ENCODE measurements around the gene KCNJ2.

The KCNJ2 gene

GRCh38 chr17:70172449-70172848, 3.1 kb downstream of the KCNJ2 start:
- H3K79me2 ChIP-seq (ENCODE audit: insufficient read depth, low read length): no peaks in the 10 kb centered on the region
- no peak overlapping the region for H2AFZ ChIP-seq (ENCODE audit: low read depth, low read length)
- ATAC-seq (ENCODE audit: insufficient read depth, low read depth): no peak
- no peak overlapping the region for H3K9ac ChIP-seq (ENCODE audit: low read depth, low read length)
- no peaks in the 10 kb centered on the region for H3K27me3 ChIP-seq (ENCODE audit: insufficient read depth, low read length, poor library complexity)
- TF ChIP-seq, protein P1, sequence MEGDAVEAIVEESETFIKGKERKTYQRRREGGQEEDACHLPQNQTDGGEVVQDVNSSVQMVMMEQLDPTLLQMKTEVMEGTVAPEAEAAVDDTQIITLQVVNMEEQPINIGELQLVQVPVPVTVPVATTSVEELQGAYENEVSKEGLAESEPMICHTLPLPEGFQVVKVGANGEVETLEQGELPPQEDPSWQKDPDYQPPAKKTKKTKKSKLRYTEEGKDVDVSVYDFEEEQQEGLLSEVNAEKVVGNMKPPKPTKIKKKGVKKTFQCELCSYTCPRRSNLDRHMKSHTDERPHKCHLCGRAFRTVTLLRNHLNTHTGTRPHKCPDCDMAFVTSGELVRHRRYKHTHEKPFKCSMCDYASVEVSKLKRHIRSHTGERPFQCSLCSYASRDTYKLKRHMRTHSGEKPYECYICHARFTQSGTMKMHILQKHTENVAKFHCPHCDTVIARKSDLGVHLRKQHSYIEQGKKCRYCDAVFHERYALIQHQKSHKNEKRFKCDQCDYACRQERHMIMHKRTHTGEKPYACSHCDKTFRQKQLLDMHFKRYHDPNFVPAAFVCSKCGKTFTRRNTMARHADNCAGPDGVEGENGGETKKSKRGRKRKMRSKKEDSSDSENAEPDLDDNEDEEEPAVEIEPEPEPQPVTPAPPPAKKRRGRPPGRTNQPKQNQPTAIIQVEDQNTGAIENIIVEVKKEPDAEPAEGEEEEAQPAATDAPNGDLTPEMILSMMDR (IDR thresholded peaks at IDR 0.05; ENCODE audit: borderline replicate concordance, extremely low read depth, low read length, poor library complexity, severe bottlenecking): no peak
- no peak for TF ChIP-seq EZH2 (IDR thresholded peaks at IDR 0.05; ENCODE audit: borderline replicate concordance, low read depth, low read length, severe bottlenecking)
- H3K4me2 ChIP-seq (ENCODE audit: insufficient read depth, low read length): no peak overlapping the region
- H3K9me3 ChIP-seq (ENCODE audit: insufficient read depth, low read length, severe bottlenecking): no peaks in the 10 kb centered on the region
- no peak overlapping the region for H3K4me3 ChIP-seq (ENCODE audit: low read depth in 1 of 2, low read length in 2 of 2)
- no peaks in the 10 kb centered on the region for H3K4me1 ChIP-seq (ENCODE audit: insufficient read depth, low read length)
- DNase-seq: no peak
- H3K27ac ChIP-seq (ENCODE audit: low read length): no peak overlapping the region
- no peaks in the 10 kb centered on the region for H4K20me1 ChIP-seq (ENCODE audit: insufficient read depth, low read length)
- H3K36me3 ChIP-seq (ENCODE audit: insufficient read depth, low read length): no peaks in the 10 kb centered on the region

DNA sequence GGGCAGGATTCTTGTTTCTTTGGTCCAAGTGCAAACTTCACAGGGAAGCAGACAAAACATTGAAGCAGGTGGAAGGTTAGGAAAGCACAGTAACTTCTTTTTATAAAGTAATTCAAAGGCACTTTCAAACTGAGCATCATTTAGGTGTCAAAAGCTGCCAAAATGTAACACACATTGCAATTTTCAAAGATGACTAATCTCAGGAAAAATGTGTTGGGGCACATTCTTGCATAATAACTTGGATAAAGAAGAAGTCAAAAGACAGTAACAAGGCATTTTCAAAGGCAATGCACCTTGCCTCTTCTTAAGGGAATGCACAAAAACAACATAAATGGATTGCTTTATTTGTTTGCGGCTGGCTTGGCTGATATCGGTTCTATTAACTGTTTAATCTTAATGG, 3.6 kb downstream of the KCNJ2 start:
- no peaks in the 10 kb centered on the region for H3K36me3 ChIP-seq (ENCODE audit: insufficient read depth, low read length)
- H3K79me2 ChIP-seq (ENCODE audit: insufficient read depth, low read length): no peaks in the 10 kb centered on the region
- H3K9ac ChIP-seq (ENCODE audit: low read depth, low read length): no peak overlapping the region
- H3K4me1 ChIP-seq (ENCODE audit: insufficient read depth, low read length): no peaks in the 10 kb centered on the region
- no peak overlapping the region for H3K4me2 ChIP-seq (ENCODE audit: insufficient read depth, low read length)
- ATAC-seq (ENCODE audit: insufficient read depth, low read depth) (no peak), DNase-seq (no peak)
- no peak overlapping the region for H3K27ac ChIP-seq (ENCODE audit: low read length)
- TF ChIP-seq EZH2 (IDR thresholded peaks at IDR 0.05; ENCODE audit: borderline replicate concordance, low read depth, low read length, severe bottlenecking): no peak
- TF ChIP-seq, protein P1 (IDR thresholded peaks at IDR 0.05; ENCODE audit: borderline replicate concordance, extremely low read depth, low read length, poor library complexity, severe bottlenecking): no peak
- no peak overlapping the region for H3K4me3 ChIP-seq (ENCODE audit: low read depth in 1 of 2, low read length in 2 of 2)
- no peak overlapping the region for H2AFZ ChIP-seq (ENCODE audit: low read depth, low read length)
- no peaks in the 10 kb centered on the region for H3K9me3 ChIP-seq (ENCODE audit: insufficient read depth, low read length, severe bottlenecking)
- H3K27me3 ChIP-seq (ENCODE audit: insufficient read depth, low read length, poor library complexity): no peaks in the 10 kb centered on the region
- no peaks in the 10 kb centered on the region for H4K20me1 ChIP-seq (ENCODE audit: insufficient read depth, low read length)

DNA sequence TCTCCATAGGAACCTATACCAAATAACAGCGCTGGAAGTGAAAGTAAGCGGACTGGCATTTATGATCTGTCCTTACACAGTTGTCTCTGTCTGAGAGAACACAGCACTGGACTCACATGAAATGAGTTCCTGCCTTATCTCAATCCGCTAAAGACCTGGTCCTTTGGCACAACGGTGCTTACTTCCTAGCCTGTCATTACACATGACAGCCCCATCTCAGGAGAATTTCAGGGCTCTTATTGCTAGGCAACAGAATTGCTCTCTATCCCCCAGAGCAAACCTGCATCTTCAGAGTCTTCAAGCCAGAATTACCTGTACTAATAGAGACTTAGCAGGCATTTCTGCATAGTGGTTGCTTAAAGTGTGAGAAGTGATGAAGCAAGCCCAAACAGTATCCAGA, 4.3 kb downstream of the KCNJ2 start:
- Histone ChIP-seq H3K4me3 (ENCODE audit: low read depth in 1 of 2, low read length in 2 of 2) (no peak overlapping the region), H3K4me2 (ENCODE audit: insufficient read depth, low read length) (no peak overlapping the region), H3K9me3 (ENCODE audit: insufficient read depth, low read length, severe bottlenecking) (no peaks in the 10 kb centered on the region), H3K9ac (ENCODE audit: low read depth, low read length) (no peak overlapping the region), H3K36me3 (ENCODE audit: insufficient read depth, low read length) (no peaks in the 10 kb centered on the region), H2AFZ (ENCODE audit: low read depth, low read length) (no peak overlapping the region), H3K4me1 (ENCODE audit: insufficient read depth, low read length) (no peaks in the 10 kb centered on the region), H3K79me2 (ENCODE audit: insufficient read depth, low read length) (no peaks in the 10 kb centered on the region), H4K20me1 (ENCODE audit: insufficient read depth, low read length) (no peaks in the 10 kb centered on the region), H3K27me3 (ENCODE audit: insufficient read depth, low read length, poor library complexity) (no peaks in the 10 kb centered on the region), H3K27ac (ENCODE audit: low read length) (no peak overlapping the region)
- DNase-seq (no peak), ATAC-seq (ENCODE audit: insufficient read depth, low read depth) (no peak)
- no peak for TF ChIP-seq EZH2 (IDR thresholded peaks at IDR 0.05; ENCODE audit: borderline replicate concordance, low read depth, low read length, severe bottlenecking)
- TF ChIP-seq, protein P1 (IDR thresholded peaks at IDR 0.05; ENCODE audit: borderline replicate concordance, extremely low read depth, low read length, poor library complexity, severe bottlenecking): no peak

DNA sequence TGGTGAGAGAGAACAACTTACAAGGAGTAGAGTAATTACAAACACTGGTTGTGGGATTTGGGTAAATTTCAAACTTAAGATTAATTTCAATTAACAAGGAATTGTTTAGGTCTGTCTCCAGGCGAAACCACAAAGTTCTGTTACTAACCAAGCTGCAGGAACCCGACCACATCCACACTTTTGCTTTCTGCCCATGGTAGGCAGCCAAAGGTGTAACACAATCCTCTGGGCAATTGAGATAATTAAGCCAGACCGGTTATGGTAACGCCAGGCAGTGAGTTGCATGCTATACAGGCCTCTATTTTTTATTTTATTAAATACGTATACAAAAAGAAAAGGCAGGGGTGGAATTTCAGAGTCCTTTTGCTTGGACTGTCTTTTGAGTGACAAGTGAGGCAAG, 12.0 kb downstream of the KCNJ2 start:
- no peaks in the 10 kb centered on the region for H4K20me1 ChIP-seq (ENCODE audit: insufficient read depth, low read length)

More for the DNA sequence above, 12.0 kb downstream of the KCNJ2 start:
- Histone ChIP-seq H3K4me3 (ENCODE audit: low read depth in 1 of 2, low read length in 2 of 2) (no peak overlapping the region), H3K4me1 (ENCODE audit: insufficient read depth, low read length) (no peaks in the 10 kb centered on the region), H3K9me3 (ENCODE audit: insufficient read depth, low read length, severe bottlenecking) (no peaks in the 10 kb centered on the region), H3K27me3 (ENCODE audit: insufficient read depth, low read length, poor library complexity) (no peaks in the 10 kb centered on the region), H2AFZ (ENCODE audit: low read depth, low read length) (no peak overlapping the region), H3K36me3 (ENCODE audit: insufficient read depth, low read length) (no peaks in the 10 kb centered on the region), H3K27ac (ENCODE audit: low read length) (no peak overlapping the region), H3K79me2 (ENCODE audit: insufficient read depth, low read length) (no peaks in the 10 kb centered on the region), H3K9ac (ENCODE audit: low read depth, low read length) (no peak overlapping the region), H3K4me2 (ENCODE audit: insufficient read depth, low read length) (no peak overlapping the region)
- DNase-seq (no peak), ATAC-seq (ENCODE audit: insufficient read depth, low read depth) (no peak)
- no peak for TF ChIP-seq EZH2 (IDR thresholded peaks at IDR 0.05; ENCODE audit: borderline replicate concordance, low read depth, low read length, severe bottlenecking)
- TF ChIP-seq, protein P1 (IDR thresholded peaks at IDR 0.05; ENCODE audit: borderline replicate concordance, extremely low read depth, low read length, poor library complexity, severe bottlenecking): no peak

All from DND-41 (cell line).